Gastrocnemius medialis (tissue), 4 donors: Measurements from ENCODE around the gene WNT2. TPM values are rescaled to one million over a fixed set of nuclear protein-coding genes. Genes with fewer than 3 reads are reported as not detected.
"Not testable (repeated sequence)": the region's sequence is repeated elsewhere in the genome, so short reads cannot be mapped to it uniquely, and the experiment has no call there.

Source experiments
- ATAC-seq, 2 donors: fragments of 150-250 bp; one replicate each; pipeline ENCODE4 v1.9.1; 2016
- DNase-seq, 2 donors: peaks; one replicate each; pipeline ENCODE4 v3.0.0-alpha.2; 2019
- H3K27ac ChIP-seq, 4 donors: fragments of 200-600 bp; sonication (generic); 1 replicate in 1 of 4; 2 replicates in 3 of 4; pipeline ENCODE4 v1.5.1; 2016 to 2018; ENCODE audit warnings: mild to moderate bottlenecking in 2 of 4, moderate library complexity in 1 of 4
- H3K27me3 ChIP-seq, 3 donors: fragments of 200-600 bp; sonication (generic) in 2 of 3; 1 replicate in 1 of 3; 2 replicates in 2 of 3; pipeline versions ENCODE4 v1.5.1 to v1.6.0; 2016 to 2019; ENCODE audit warnings: mild to moderate bottlenecking in 1 of 3, moderate library complexity in 1 of 3
- H3K36me3 ChIP-seq, 2 donors: fragments of 200-600 bp; sonication (generic) in 1 of 2; one replicate each; pipeline ENCODE4 v1.5.1; 2017 to 2018
- H3K4me1 ChIP-seq, 2 donors: fragments of 200-600 bp; sonication (generic) in 1 of 2; one replicate each; pipeline ENCODE4 v1.5.1; 2016 to 2017; ENCODE audit warnings: mild to moderate bottlenecking in 2 of 2
- H3K4me3 ChIP-seq, 4 donors: fragments of 200-600 bp; sonication (generic) in 3 of 4; 1 replicate in 1 of 4; 2 replicates in 3 of 4; pipeline ENCODE4 v1.5.1; 2016 to 2019; ENCODE audit warnings: mild to moderate bottlenecking in 2 of 4
- H3K9me3 ChIP-seq, 3 donors: fragments of 200-600 bp; sonication (generic) in 2 of 3; 1 replicate in 1 of 3; 2 replicates in 2 of 3; pipeline ENCODE4 v1.5.1; 2016 to 2019
- CTCF ChIP-seq, 5 experiments: fragments of 450-650 bp in 3 of 5; fragments of 200-600 bp in 2 of 5; sonication (generic) in 2 of 5; IDR thresholded peaks in 4 of 5; conservative IDR thresholded peaks in 1 of 5; 1 replicate in 4 of 5; 2 replicates in 1 of 5; pipeline ENCODE4 v1.5.1; 2016 to 2019; ENCODE audit warnings: antibody characterized with exemption in 5 of 5, mild to moderate bottlenecking in 3 of 5, moderate library complexity in 3 of 5
- POLR2A ChIP-seq, 2 donors: fragments of 450-650 bp; IDR thresholded peaks; one replicate each; pipeline ENCODE4 v1.6.1; 2017; ENCODE audit warnings: antibody characterized with exemption in 2 of 2, mild to moderate bottlenecking in 2 of 2, moderate library complexity in 2 of 2
- in situ Hi-C, 4 donors: fragments of 200-750 bp; cut with MboI; loops; one replicate each; pipeline versions ENCODE4 v1.15.0 to v1.8.0; 2017; ENCODE audit warnings: low sequenced_read_pairs in 4 of 4
- intact Hi-C: fragments of 100-400 bp; cut with DNase I; formaldehyde crosslinking; loops from one replicate; pipeline ENCODE4 v1.15.1; 2023; ENCODE audit warnings: low total_unique reads
- total RNA-seq, 4 donors: library from RNA; depleted of rRNA; stranded (reverse); fragments of >200 nt; gene quantifications; one replicate each; pipeline versions ENCODE4 v1.1.0 to v1.2.3, GENCODE V29; 2016

Gene WNT2
- total RNA-seq, 4 donors from 2014 or later, result not detected

DNA sequence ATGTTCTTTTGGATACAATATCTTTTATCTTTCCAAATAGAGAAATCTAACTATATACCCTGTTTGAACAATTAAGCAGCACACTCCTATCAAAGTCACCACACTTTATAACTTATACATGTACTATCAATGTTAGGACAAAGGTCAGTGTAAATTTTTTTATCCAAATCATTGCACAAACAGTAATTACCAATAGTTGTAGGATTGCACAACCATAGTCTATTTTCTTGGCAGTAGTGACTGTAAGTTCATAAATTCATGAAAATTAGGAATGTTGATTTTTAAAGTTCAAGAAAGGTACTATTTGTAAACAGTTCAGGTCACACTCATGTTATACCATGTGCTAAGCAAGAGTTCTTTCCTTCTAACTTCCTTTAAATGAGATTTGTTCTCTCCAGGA is 9.3 kb downstream of the WNT2 start:
- intact Hi-C loops (no loop called here), in situ Hi-C loops (no loop called here)
- no peaks in the 10 kb centered on the region for H3K36me3 ChIP-seq
- no peaks in the 10 kb centered on the region for H3K4me1 ChIP-seq
- ATAC-seq, result no peak
- H3K4me3 ChIP-seq, result no peak overlapping the region
- DNase-seq, result no peak
- TF ChIP-seq CTCF (IDR thresholded peaks at IDR 0.05 in 4 of 5, conservative IDR thresholded peaks at IDR 0.05 in 1 of 5) (no peak), POLR2A (IDR thresholded peaks at IDR 0.05) (no peak)
- H3K9me3 ChIP-seq, result no peaks in the 10 kb centered on the region
- peaks cover 0 to 3% (median 0%) of the 10 kb centered on the region in 3 donors for H3K27me3 ChIP-seq
- H3K27ac ChIP-seq, result no peak overlapping the region

DNA sequence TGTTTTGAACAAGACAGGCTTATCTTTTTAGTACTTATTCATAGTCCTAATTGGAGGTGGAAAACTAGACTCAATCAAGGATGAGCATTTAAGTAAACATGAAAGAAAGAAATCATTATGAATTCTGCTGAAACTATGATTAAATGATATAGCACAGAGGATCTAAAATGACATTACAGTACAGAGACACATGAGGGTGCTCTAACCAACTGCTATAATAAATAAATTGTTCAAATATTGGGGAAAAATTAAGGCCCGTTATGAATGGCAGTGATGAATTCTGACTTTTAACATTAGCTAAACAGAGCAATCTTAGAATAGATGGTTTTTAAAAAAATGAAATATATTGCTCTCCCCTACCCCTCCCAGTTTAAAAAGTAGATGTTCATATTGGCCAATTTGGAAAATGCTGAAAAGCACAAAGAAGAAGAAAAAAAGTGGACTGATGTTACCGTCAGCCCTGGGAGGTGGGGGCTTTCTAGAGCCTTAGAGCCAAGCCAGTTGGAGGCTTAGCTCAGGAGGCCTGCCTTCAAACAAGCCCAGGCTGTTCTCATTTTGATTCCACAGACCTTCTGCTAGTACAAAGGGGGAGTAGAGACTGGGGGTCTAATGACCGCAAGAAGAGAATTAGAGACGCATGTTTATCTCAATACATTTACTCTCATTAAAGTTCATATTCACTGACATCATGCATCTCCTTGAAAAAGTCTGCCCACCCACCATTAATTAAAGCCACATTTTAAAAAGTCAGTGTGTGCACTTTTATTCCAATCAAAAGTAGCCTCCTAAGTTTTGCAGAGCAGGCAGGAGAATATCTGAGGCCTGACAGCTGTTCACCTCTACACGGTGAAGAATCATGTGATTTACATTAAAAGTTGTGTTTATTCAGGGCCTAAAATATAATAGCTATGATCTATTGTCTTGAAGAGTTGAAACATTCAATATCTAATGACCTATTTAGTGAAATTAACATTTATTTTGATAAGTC is 10.0 kb downstream of the WNT2 start:
- H3K9me3 ChIP-seq, result no peaks in the 10 kb centered on the region
- peaks cover 0 to 3% (median 0%) of the 10 kb centered on the region in 3 donors for H3K27me3 ChIP-seq
- ATAC-seq (no peak), DNase-seq (no peak)
- intact Hi-C loops, result no loop called here
- no peaks in the 10 kb centered on the region for H3K36me3 ChIP-seq
- in situ Hi-C loops, result no loop called here
- no peak overlapping the region for H3K4me3 ChIP-seq
- TF ChIP-seq CTCF (IDR thresholded peaks at IDR 0.05 in 4 of 5, conservative IDR thresholded peaks at IDR 0.05 in 1 of 5) (no peak), POLR2A (IDR thresholded peaks at IDR 0.05) (no peak)
- no peaks in the 10 kb centered on the region for H3K4me1 ChIP-seq
- no peak overlapping the region for H3K27ac ChIP-seq

GRCh38 chr7:117308891-117309290 is 14.0 kb downstream of the WNT2 start:
- no peak overlapping the region for H3K4me3 ChIP-seq
- no peak for ATAC-seq
- H3K4me1 ChIP-seq, result no peaks in the 10 kb centered on the region
- H3K27me3 ChIP-seq, result peaks cover 0 to 3% (median 0%) of the 10 kb centered on the region in 3 donors
- TF ChIP-seq POLR2A (IDR thresholded peaks at IDR 0.05) (no peak), CTCF (IDR thresholded peaks at IDR 0.05 in 4 of 5, conservative IDR thresholded peaks at IDR 0.05 in 1 of 5) (no peak)
- H3K36me3 ChIP-seq, result no peaks in the 10 kb centered on the region
- no peak overlapping the region for H3K27ac ChIP-seq
- in situ Hi-C loops, result no loop called here
- intact Hi-C loops, result no loop called here
- no peaks in the 10 kb centered on the region for H3K9me3 ChIP-seq
- no peak for DNase-seq

GRCh38 chr7:117302396-117302795 is 20.5 kb downstream of the WNT2 start:
- no peaks in the 10 kb centered on the region for H3K36me3 ChIP-seq
- H3K27ac ChIP-seq, result no peak overlapping the region
- no peaks in the 10 kb centered on the region for H3K9me3 ChIP-seq
- intact Hi-C loops (no loop called here), in situ Hi-C loops (no loop called here)
- H3K4me1 ChIP-seq, result no peaks in the 10 kb centered on the region
- TF ChIP-seq POLR2A (IDR thresholded peaks at IDR 0.05) (no peak), CTCF (IDR thresholded peaks at IDR 0.05 in 4 of 5, conservative IDR thresholded peaks at IDR 0.05 in 1 of 5) (no peak)
- DNase-seq (no peak), ATAC-seq (no peak)
- no peak overlapping the region for H3K4me3 ChIP-seq
- no peaks in the 10 kb centered on the region for H3K27me3 ChIP-seq

DNA sequence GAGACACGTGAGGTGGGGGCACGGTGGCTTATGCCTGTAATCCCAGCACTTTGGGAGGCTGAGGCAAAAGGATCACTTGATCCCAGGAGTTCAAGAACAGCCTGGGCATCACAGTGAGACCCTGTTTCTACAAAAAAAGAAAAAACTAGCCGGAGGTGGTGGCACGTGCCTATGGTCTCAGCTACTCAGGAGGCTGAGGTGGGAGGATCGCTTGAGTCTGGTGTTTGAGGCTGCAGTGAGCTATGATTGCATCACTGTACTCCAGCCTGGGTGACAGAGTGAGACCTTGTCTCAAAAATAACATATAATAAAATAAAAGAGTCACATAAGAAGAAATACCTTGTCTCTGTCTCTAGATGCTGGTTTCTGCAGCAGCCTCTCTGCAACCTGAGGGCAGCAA is 22.4 kb downstream of the WNT2 start:
- H3K27ac ChIP-seq, H3K36me3 ChIP-seq, H3K4me1 ChIP-seq, H3K4me3 ChIP-seq, H3K9me3 ChIP-seq, intact Hi-C loops, DNase-seq, in situ Hi-C loops, H3K27me3 ChIP-seq, ATAC-seq: not testable (repeated sequence)
